ENCODE results near the gene CLTB. TPM values are rescaled to one million over a fixed set of nuclear protein-coding genes. Genes with fewer than 3 reads are reported as not detected.

CLTB gene
- total and polyA plus RNA-seq, 2 of the 13 experiments (the other 11 are each of a cell fraction or from before 2014, with no cell fraction given), result 23.3 to 33.8 TPM

DNA sequence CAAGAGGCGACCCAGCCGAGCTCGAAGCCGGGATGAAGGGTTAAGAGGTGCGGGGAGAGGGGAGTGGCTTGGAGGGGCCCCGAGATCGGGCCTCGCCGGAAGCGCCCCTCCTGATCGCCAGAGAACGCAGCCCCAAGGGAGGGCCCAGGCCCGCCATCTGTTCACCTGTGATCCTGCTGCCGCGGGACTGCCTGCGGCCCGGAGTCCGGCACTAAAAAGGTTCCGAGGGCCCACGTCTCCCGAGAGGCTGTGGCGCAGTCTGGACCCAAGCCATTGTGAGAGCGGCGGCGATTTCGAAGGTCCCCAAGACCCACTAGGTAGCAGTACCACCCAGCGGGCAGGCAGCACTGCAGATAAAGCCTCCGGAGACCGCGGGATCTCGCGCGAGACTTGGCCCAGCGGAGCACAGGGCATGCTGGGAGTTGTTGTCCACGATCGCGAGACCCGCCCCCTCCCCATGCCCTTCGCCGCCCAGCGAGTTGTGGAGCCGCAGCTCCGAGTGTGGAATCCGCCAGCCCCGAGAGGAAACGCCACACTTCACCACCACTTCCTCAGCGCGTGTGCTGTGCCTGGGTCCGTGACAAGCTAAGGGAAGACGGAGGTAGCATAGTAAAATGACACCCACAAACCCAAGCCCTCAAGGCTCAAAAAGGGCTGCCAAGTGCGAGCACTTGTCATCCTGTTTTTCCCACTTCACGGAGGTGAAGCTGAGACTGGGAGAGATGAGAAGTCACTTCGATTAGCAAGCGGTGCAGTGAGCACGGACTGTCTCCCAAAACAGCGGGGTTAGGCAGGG lies 54.7 kb downstream of the CLTB start, which contains the start of gene KIAA1191 (continued):
- TF ChIP-seq, protein P1, sequence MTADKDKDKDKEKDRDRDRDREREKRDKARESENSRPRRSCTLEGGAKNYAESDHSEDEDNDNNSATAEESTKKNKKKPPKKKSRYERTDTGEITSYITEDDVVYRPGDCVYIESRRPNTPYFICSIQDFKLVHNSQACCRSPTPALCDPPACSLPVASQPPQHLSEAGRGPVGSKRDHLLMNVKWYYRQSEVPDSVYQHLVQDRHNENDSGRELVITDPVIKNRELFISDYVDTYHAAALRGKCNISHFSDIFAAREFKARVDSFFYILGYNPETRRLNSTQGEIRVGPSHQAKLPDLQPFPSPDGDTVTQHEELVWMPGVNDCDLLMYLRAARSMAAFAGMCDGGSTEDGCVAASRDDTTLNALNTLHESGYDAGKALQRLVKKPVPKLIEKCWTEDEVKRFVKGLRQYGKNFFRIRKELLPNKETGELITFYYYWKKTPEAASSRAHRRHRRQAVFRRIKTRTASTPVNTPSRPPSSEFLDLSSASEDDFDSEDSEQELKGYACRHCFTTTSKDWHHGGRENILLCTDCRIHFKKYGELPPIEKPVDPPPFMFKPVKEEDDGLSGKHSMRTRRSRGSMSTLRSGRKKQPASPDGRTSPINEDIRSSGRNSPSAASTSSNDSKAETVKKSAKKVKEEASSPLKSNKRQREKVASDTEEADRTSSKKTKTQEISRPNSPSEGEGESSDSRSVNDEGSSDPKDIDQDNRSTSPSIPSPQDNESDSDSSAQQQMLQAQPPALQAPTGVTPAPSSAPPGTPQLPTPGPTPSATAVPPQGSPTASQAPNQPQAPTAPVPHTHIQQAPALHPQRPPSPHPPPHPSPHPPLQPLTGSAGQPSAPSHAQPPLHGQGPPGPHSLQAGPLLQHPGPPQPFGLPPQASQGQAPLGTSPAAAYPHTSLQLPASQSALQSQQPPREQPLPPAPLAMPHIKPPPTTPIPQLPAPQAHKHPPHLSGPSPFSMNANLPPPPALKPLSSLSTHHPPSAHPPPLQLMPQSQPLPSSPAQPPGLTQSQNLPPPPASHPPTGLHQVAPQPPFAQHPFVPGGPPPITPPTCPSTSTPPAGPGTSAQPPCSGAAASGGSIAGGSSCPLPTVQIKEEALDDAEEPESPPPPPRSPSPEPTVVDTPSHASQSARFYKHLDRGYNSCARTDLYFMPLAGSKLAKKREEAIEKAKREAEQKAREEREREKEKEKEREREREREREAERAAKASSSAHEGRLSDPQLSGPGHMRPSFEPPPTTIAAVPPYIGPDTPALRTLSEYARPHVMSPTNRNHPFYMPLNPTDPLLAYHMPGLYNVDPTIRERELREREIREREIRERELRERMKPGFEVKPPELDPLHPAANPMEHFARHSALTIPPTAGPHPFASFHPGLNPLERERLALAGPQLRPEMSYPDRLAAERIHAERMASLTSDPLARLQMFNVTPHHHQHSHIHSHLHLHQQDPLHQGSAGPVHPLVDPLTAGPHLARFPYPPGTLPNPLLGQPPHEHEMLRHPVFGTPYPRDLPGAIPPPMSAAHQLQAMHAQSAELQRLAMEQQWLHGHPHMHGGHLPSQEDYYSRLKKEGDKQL (CRISPR knock-in tag; IDR thresholded peaks at IDR 0.05; ENCODE audit: low read depth), result no peak
- TF ChIP-seq ARHGAP35 (CRISPR knock-in tag; IDR thresholded peaks at IDR 0.05; ENCODE audit: borderline replicate concordance) (peak; percentile 87; the same call in 1 of the 2 replicates), PAWR (CRISPR knock-in tag; IDR thresholded peaks at IDR 0.05; ENCODE audit: borderline replicate concordance) (no peak), JUND (CRISPR knock-in tag; IDR thresholded peaks at IDR 0.05) (no peak), ZFP62 (CRISPR knock-in tag; IDR thresholded peaks at IDR 0.05) (no peak), ZNF33B (CRISPR knock-in tag; IDR thresholded peaks at IDR 0.05) (no peak), TBX3 (IDR thresholded peaks at IDR 0.05; ENCODE audit: borderline replicate concordance) (no peak), JARID2 (CRISPR knock-in tag; IDR thresholded peaks at IDR 0.05; ENCODE audit: insufficient replicate concordance) (peak; percentile 29), ZSCAN30 (CRISPR knock-in tag; IDR thresholded peaks at IDR 0.05) (no peak), TARDBP (CRISPR knock-in tag; IDR thresholded peaks at IDR 0.05) (peak; percentile 61; the same call in 1 of the 2 replicates), ZFP1 (CRISPR knock-in tag; IDR thresholded peaks at IDR 0.05) (0 out of 2 replicates have a peak, but pooled peaks have one; percentile 23), ZNF121 (CRISPR knock-in tag; IDR thresholded peaks at IDR 0.05) (no peak), MXD4 (CRISPR knock-in tag; IDR thresholded peaks at IDR 0.05) (peak; percentile 51; the same call in 1 of the 2 replicates), ZNF24 (IDR thresholded peaks at IDR 0.05) (no peak), ZNF850 (CRISPR knock-in tag; conservative IDR thresholded peaks at IDR 0.05) (no peak), U2AF1 (optimal IDR thresholded peaks at IDR 0.05; ENCODE audit: low read depth, low read length) (no peak), BORCS8-MEF2B (CRISPR knock-in tag; IDR thresholded peaks at IDR 0.05) (peak; percentile 34; the same call in 1 of the 2 replicates)
- TF ChIP-seq, protein P2, sequence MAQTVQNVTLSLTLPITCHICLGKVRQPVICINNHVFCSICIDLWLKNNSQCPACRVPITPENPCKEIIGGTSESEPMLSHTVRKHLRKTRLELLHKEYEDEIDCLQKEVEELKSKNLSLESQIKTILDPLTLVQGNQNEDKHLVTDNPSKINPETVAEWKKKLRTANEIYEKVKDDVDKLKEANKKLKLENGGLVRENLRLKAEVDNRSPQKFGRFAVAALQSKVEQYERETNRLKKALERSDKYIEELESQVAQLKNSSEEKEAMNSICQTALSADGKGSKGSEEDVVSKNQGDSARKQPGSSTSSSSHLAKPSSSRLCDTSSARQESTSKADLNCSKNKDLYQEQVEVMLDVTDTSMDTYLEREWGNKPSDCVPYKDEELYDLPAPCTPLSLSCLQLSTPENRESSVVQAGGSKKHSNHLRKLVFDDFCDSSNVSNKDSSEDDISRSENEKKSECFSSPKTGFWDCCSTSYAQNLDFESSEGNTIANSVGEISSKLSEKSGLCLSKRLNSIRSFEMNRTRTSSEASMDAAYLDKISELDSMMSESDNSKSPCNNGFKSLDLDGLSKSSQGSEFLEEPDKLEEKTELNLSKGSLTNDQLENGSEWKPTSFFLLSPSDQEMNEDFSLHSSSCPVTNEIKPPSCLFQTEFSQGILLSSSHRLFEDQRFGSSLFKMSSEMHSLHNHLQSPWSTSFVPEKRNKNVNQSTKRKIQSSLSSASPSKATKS (CRISPR knock-in tag; IDR thresholded peaks at IDR 0.05), result no peak

Measured in HepG2 (cell line).